ENCODE results near the gene PAQR7.

Gene PAQR7

DNA sequence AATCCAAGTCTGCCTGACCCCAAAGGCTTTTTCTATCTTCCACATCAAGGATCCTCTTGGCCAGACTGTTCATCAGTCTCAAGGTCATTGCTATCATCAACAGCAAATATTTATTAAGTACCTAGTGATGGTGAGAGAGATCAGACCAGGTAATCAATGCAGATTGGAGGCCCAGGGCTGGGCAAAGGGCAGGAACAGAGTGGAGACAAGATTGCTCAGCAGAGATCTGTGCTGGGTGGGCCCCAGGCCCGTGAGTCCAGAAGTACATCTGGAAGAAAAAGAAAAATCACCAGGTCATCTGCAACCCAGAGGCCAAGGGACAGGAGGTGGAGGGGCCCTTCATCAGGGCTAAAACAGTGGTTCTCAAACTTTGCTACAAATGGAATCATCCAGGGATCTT is 10.1 kb upstream of the PAQR7 start:
- H3K27me3 ChIP-seq (ENCODE audit: insufficient read depth, poor library complexity, severe bottlenecking): no peaks in the 10 kb centered on the region
- no peak for DNase-seq (ENCODE audit: low read depth in 1 of 2, low spot score in 1 of 2)
- TF ChIP-seq SPI1 (IDR thresholded peaks at IDR 0.05; ENCODE audit: borderline replicate concordance, low read depth): no peak
- TF ChIP-seq GABPA (IDR thresholded peaks at IDR 0.05; ENCODE audit: low read depth): no peak
- TF ChIP-seq POLR2AphosphoS5 (IDR thresholded peaks at IDR 0.05; ENCODE audit: low read depth): no peak
- TF ChIP-seq, protein P1, sequence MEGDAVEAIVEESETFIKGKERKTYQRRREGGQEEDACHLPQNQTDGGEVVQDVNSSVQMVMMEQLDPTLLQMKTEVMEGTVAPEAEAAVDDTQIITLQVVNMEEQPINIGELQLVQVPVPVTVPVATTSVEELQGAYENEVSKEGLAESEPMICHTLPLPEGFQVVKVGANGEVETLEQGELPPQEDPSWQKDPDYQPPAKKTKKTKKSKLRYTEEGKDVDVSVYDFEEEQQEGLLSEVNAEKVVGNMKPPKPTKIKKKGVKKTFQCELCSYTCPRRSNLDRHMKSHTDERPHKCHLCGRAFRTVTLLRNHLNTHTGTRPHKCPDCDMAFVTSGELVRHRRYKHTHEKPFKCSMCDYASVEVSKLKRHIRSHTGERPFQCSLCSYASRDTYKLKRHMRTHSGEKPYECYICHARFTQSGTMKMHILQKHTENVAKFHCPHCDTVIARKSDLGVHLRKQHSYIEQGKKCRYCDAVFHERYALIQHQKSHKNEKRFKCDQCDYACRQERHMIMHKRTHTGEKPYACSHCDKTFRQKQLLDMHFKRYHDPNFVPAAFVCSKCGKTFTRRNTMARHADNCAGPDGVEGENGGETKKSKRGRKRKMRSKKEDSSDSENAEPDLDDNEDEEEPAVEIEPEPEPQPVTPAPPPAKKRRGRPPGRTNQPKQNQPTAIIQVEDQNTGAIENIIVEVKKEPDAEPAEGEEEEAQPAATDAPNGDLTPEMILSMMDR (IDR thresholded peaks at IDR 0.05; ENCODE audit: insufficient read depth, low read length): no peak
- TF ChIP-seq, protein P2, sequence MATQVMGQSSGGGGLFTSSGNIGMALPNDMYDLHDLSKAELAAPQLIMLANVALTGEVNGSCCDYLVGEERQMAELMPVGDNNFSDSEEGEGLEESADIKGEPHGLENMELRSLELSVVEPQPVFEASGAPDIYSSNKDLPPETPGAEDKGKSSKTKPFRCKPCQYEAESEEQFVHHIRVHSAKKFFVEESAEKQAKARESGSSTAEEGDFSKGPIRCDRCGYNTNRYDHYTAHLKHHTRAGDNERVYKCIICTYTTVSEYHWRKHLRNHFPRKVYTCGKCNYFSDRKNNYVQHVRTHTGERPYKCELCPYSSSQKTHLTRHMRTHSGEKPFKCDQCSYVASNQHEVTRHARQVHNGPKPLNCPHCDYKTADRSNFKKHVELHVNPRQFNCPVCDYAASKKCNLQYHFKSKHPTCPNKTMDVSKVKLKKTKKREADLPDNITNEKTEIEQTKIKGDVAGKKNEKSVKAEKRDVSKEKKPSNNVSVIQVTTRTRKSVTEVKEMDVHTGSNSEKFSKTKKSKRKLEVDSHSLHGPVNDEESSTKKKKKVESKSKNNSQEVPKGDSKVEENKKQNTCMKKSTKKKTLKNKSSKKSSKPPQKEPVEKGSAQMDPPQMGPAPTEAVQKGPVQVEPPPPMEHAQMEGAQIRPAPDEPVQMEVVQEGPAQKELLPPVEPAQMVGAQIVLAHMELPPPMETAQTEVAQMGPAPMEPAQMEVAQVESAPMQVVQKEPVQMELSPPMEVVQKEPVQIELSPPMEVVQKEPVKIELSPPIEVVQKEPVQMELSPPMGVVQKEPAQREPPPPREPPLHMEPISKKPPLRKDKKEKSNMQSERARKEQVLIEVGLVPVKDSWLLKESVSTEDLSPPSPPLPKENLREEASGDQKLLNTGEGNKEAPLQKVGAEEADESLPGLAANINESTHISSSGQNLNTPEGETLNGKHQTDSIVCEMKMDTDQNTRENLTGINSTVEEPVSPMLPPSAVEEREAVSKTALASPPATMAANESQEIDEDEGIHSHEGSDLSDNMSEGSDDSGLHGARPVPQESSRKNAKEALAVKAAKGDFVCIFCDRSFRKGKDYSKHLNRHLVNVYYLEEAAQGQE (IDR thresholded peaks at IDR 0.05; ENCODE audit: insufficient replicate concordance, low read depth): no peak
- no peak overlapping the region for H3K4me3 ChIP-seq (replicated peaks; ENCODE audit: insufficient read depth, low read length)
- no peak overlapping the region for H3K27ac ChIP-seq (replicated peaks)

DNA sequence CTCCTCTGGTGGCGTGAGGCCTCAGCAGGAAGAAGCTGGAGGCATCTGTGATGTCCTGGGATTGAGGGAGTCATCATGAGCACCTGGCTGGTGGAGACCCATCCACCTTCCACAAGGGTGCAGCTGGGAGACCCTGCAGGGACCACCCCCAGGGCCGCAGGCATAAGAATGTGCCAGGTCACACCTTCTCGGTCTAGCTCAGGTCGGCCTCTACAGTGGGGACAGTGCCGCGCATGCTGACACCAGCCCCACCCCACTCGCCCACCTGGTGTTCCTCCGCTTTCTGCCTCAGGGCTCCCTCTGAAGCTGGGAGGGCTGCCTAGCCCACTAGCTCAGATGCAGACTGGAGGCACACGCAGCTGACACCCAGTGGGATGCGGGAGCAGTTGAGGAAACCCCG is 5.8 kb upstream of the PAQR7 start:
- DNase-seq (ENCODE audit: low read depth in 1 of 2, low spot score in 1 of 2): no peak
- no peak for TF ChIP-seq GABPA (IDR thresholded peaks at IDR 0.05; ENCODE audit: low read depth)
- TF ChIP-seq, protein P1 (IDR thresholded peaks at IDR 0.05; ENCODE audit: insufficient read depth, low read length): no peak
- no peak for TF ChIP-seq SPI1 (IDR thresholded peaks at IDR 0.05; ENCODE audit: borderline replicate concordance, low read depth)
- TF ChIP-seq, protein P2 (IDR thresholded peaks at IDR 0.05; ENCODE audit: insufficient replicate concordance, low read depth): no peak
- no peak for TF ChIP-seq POLR2AphosphoS5 (IDR thresholded peaks at IDR 0.05; ENCODE audit: low read depth)
- Histone ChIP-seq H3K27me3 (ENCODE audit: insufficient read depth, poor library complexity, severe bottlenecking) (no peaks in the 10 kb centered on the region), H3K4me3 (replicated peaks; ENCODE audit: insufficient read depth, low read length) (no peak overlapping the region), H3K27ac (replicated peaks) (no peak overlapping the region)

DNA sequence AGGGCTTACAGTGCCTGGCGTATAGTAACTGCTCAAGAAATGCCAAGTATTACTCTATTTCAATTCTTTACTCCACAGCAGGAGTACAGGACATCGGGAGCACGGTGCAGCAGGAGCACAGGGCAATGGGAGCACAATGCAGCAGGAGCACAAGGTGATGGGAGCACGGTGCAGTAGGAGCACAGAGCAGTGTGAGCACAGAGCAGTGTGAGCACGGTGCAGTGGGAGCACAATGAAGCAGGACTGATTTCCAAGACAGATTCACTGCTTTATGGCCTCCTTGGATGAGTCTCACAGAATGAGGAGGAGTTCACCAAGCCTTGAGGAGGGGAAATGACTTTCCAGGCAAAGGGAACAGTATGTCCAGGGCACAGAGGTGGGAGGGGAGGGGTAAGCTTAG is 5.0 kb upstream of the PAQR7 start:
- DNase-seq (ENCODE audit: low read depth in 1 of 2, low spot score in 1 of 2): no peak
- TF ChIP-seq GABPA (IDR thresholded peaks at IDR 0.05; ENCODE audit: low read depth): no peak
- TF ChIP-seq, protein P1 (IDR thresholded peaks at IDR 0.05; ENCODE audit: insufficient read depth, low read length): no peak
- TF ChIP-seq, protein P2 (IDR thresholded peaks at IDR 0.05; ENCODE audit: insufficient replicate concordance, low read depth): no peak
- TF ChIP-seq SPI1 (IDR thresholded peaks at IDR 0.05; ENCODE audit: borderline replicate concordance, low read depth): no peak
- no peak for TF ChIP-seq POLR2AphosphoS5 (IDR thresholded peaks at IDR 0.05; ENCODE audit: low read depth)
- no peak overlapping the region for H3K4me3 ChIP-seq (replicated peaks; ENCODE audit: insufficient read depth, low read length)
- no peak overlapping the region for H3K27ac ChIP-seq (replicated peaks)
- H3K27me3 ChIP-seq (ENCODE audit: insufficient read depth, poor library complexity, severe bottlenecking): no peaks in the 10 kb centered on the region
